AG08395 (cell line): ENCODE results near the gene SMYD4.
"Not testable (repeated sequence)": the region's sequence is repeated elsewhere in the genome, so short reads cannot be mapped to it uniquely, and the experiment has no call there.

Experiments
- DNase-seq: peaks from one replicate; pipeline ENCODE4 v3.0.0; 2012; ENCODE audit warnings: mixed read lengths, low spot score

The SMYD4 gene

GRCh38 chr17:1830288-1830687, 586 bp upstream of the SMYD4 start:
- DNase-seq = peak; percentile 11

DNA sequence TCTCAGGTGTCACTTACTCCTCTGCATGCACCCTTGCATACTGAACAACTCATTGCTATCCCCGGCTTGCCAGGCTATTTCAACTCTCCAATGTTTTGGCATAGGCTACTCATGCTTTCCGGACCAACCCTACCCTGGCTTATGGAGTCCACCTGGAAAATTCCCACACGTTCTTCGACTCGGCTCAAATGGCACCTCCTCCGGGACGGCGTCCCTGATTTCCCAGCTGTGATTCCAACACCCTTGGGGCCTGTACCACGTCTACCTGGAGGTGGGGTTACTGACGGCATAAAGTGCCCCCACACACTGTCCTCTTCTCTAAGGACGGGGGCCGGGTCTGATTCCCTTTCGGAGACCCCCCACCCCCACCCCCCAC, 498 bp downstream of the SMYD4 start:
- peak; percentile 13 for DNase-seq

- DNase-seq = no peak
Observed at GRCh38 chr17:1820528-1821252, 9.0 kb downstream of the SMYD4 start.

- peak; percentile 18 for DNase-seq
Observed at GRCh38 chr17:1813088-1813487, 16.6 kb downstream of the SMYD4 start.

DNA sequence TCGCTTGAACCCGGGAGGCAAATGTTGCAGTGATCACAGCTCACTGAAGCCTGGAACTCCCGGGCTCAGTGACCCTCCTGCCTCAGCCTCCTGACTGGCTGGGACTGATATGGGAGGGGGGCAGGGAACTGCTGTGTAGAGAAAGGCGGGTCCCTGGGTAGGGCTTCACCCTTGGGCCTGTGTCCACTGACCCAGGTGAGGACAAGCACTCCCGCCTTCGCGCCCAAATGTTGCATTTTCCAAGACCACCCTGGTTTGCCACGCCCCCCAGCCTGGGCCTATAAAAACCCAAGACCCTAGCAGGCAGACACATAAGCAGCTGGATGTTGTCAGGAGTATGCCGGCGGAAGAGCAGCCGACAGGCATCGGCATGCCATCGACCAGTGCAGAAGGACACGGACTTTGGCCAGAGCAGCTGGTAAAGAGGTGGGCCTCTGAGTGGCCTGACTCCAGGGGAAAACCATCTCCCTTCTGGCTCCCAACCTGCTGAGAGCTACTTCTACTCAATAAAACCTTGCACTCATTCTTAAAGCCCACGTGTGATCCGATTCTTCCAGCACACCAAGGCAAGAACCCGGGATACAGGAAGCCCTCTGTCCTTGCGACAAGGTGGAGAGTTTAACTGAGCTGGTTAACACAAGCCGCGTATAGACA, 19.1 kb downstream of the SMYD4 start:
- DNase-seq = no peak

GRCh38 chr17:1809815-1810214, 19.9 kb downstream of the SMYD4 start:
- DNase-seq = not testable (repeated sequence)

DNA sequence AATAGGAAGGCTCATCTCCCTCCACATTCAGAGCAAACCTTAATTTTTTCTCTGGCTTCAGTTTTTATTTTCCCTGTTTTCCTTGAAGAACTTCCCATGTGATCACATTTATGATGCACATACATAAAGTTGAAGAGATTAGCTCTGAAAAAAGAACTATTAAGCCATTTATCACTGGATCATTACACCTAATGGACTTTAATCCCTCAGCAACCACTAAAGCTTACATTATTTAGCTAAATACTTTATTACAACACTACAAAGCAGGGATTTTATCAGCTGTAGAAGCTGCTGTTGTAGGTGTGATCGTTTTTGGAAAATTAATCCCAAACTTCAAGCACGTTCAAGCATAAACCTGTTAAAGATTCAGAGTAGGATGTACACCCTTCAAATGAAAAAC, 21.1 kb downstream of the SMYD4 start:
- DNase-seq = no peak

GRCh38 chr17:1807890-1808289, 21.8 kb downstream of the SMYD4 start:
- DNase-seq = no peak

- DNase-seq = no peak
Observed at GRCh38 chr17:1803280-1803679, 26.4 kb downstream of the SMYD4 start.

- DNase-seq = no peak
Observed at GRCh38 chr17:1802429-1802828, 27.3 kb downstream of the SMYD4 start.

DNA sequence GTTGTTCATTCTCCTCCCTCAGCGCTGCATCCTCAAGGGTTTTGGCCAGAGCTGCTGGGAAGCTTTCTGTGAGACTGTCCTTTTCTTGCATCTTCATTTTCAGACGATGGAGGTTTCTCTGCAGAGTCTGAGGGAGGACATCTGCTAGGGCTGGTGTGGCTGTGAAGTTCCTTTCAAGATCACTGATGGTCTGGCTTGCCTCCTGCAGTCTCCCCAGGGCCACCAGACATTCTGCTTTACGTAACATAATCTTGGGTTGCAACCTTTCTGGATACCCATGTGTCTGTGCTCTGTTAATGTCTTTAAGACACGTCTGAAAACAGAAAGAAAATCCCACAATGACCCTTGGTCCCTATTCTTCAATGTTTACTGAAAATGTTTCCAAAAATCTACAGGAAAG, 29.0 kb downstream of the SMYD4 start:
- DNase-seq = no peak

GRCh38 chr17:1800240-1800639, 29.5 kb downstream of the SMYD4 start:
- DNase-seq = no peak

DNA sequence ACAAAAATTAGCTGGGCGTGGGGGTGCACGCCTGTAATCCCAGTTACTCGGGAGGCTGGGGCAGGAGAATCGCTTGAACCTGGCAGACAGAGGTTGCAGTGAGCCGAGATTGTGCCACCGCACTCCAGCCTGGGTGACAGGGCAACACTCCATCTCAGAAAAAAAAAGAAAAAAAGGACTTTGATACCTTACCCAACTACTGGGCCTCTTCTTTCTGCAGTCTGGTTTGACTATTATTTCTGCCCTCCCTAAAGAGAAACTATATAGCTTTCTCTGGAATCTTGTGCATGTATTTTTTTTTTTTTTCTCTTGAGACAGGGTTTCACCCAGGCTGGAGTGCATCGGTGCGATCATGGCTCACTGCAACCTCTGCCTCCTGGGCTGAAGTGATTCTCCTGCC, 31.9 kb downstream of the SMYD4 start:
- not testable (repeated sequence) for DNase-seq

DNA sequence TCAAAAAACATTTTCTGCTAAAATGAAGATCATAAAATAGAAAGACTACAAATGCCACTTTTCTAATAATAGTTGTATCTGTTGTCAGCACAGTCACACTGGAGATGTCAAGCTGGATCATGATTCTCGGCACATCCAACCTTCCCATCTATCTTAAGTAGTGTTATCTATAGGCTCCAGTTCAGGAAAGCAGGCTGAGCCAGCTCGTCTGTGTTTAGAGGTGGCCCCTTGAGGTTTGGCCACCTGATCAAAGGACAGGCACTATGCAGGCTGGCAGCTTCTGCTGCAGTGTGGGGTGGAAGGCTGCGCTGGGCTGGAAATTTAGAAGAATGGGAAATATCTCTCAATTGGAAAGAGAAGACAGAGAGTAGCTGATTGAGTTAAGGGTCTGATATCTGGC, 32.4 kb downstream of the SMYD4 start:
- no peak for DNase-seq

GRCh38 chr17:1796800-1797199, 32.9 kb downstream of the SMYD4 start:
- DNase-seq = no peak

GRCh38 chr17:1793447-1793806, 36.3 kb downstream of the SMYD4 start:
- no peak for DNase-seq

- no peak for DNase-seq
Observed at GRCh38 chr17:1792495-1793446, 36.9 kb downstream of the SMYD4 start.

DNA sequence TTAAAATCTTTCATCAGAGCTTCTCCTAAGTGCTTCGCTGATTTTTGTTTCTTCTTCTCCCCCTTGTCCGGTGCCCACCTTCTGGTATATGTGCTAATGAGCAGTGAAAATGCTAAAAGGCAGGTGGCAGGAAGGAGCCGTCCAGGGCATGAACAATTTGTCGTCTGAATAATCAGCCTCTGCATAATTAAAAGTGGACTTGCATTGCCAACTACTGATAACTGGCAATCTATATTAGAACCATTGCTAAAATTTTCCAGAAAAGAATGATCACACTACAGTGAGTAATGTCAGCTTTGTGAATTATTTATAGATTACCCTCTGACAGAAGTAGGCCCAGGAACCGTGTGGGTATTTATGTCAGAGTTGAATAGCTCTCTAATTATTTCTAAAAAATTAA, 39.8 kb downstream of the SMYD4 start:
- DNase-seq = no peak

GRCh38 chr17:1787301-1787902, 42.3 kb downstream of the SMYD4 start:
- DNase-seq = peak; percentile 95

DNA sequence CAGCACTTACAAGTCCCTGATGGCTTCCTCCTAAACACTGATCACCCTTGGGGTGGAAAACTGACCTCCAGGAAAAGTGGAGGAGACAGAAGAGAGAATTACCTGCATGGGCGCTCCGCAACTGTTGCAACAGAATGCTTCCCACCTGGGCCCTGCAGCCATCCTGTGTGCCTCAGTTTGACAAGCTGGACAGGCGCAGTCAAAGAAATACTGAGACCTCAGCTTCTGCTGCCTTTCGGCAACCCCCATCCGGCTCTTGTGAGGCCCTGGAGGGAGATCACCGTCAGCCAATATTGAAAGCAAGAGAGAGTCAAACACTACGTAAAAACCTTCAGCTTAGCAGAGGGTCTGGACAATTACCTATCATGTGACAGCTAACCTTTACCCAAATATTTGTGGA, 43.0 kb downstream of the SMYD4 start:
- no peak for DNase-seq

- DNase-seq = no peak
Observed at GRCh38 chr17:1785930-1786329, 43.8 kb downstream of the SMYD4 start.

GRCh38 chr17:1783834-1784611, 45.7 kb downstream of the SMYD4 start:
- DNase-seq = peak; percentile 81
